H1 (cell line): ENCODE data around the gene AHI1. TPM values are rescaled to one million over a fixed set of nuclear protein-coding genes. Genes with fewer than 3 reads are reported as not detected.
A peak's percentile ranks its signal among the peaks of the same experiment; 100 is the strongest.

Experiments
- CTCF ChIA-PET: fragments of 300-600 bp; sonication (Branson Sonifier 250); formaldehyde crosslinking; loops from one replicate; lab custom pipeline; 2021; ENCODE audit not compliant: partially characterized antibody; lab: Charles Lee
- POLR2A ChIA-PET: fragments of 300-600 bp; sonication (Branson Sonifier 250); formaldehyde crosslinking; loops from one replicate; lab custom pipeline; 2021; ENCODE audit warnings: inconsistent platforms; ENCODE audit not compliant: partially characterized antibody; lab: Charles Lee
- DNase-seq, 2 experiments: peaks; one replicate each; pipeline versions ENCODE4 v3.0.0 to v3.0.0-alpha.2; 2010 to 2022; ENCODE audit warnings: low spot score in 2 of 2, low read depth in 1 of 2, mixed read lengths in 1 of 2
- FAIRE-seq: peaks from 2 replicates; lab custom pipeline; 2011; peaks lifted over from hg19 to GRCh38; lab: Jason Lieb, UNC
- H2AFZ ChIP-seq: 2 replicates; pipeline ENCODE4 v1.8.1; 2012; ENCODE audit warnings: low read length, inconsistent platforms
- H2AK5ac ChIP-seq: 2 replicates; pipeline ENCODE4 v1.6.1; 2013; ENCODE audit warnings: low read depth, low read length
- H2BK120ac ChIP-seq: replicated peaks from 2 replicates; pipeline ENCODE3; 2013; ENCODE audit warnings: low read depth, low read length, inconsistent platforms
- H2BK12ac ChIP-seq: 2 replicates; pipeline ENCODE4 v1.6.1; 2013; ENCODE audit warnings: low read depth, low read length
- H2BK15ac ChIP-seq: 2 replicates; pipeline ENCODE4 v1.6.1; 2013; ENCODE audit warnings: low read length
- H2BK20ac ChIP-seq: 2 replicates; pipeline ENCODE4 v1.6.1; 2013; ENCODE audit warnings: low read length
- H2BK5ac ChIP-seq: 2 replicates; pipeline ENCODE4 v1.6.1; 2013; ENCODE audit warnings: low read depth, low read length
- H3K14ac ChIP-seq: 2 replicates; pipeline ENCODE4 v1.6.1; 2013; ENCODE audit warnings: inconsistent platforms; ENCODE audit not compliant: insufficient read length
- H3K18ac ChIP-seq: 2 replicates; pipeline ENCODE4 v1.6.1; 2013; ENCODE audit warnings: low read length; ENCODE audit errors: extremely low read depth
- H3K23ac ChIP-seq: 2 replicates; pipeline ENCODE4 v1.6.1; 2013; ENCODE audit warnings: inconsistent platforms; ENCODE audit not compliant: insufficient read length
- H3K23me2 ChIP-seq: 2 replicates; pipeline ENCODE4 v1.6.1; 2013; ENCODE audit warnings: low read depth, low read length
- H3K27ac ChIP-seq: 2 replicates; pipeline ENCODE4 v1.6.1; 2011; ENCODE audit warnings: low read depth, low read length, inconsistent platforms
- H3K27me3 ChIP-seq, 4 experiments: replicated peaks in 1 of 4; 1 replicate in 1 of 4; 2 replicates in 3 of 4; pipeline versions ENCODE4 v1.6.1 to v1.8.1; 2011 to 2013; ENCODE audit warnings: low read length in 3 of 4, mild to moderate bottlenecking in 3 of 4, inconsistent platforms in 2 of 4, mixed read lengths in 2 of 4, moderate library complexity in 1 of 4; ENCODE audit not compliant: control insufficient read depth in 3 of 4, insufficient read depth in 3 of 4; ENCODE audit errors: extremely low read depth in 1 of 4
- H3K36me3 ChIP-seq, 4 experiments: 2 replicates each; pipeline versions ENCODE4 v1.6.1 to v1.8.1; 2011 to 2013; ENCODE audit warnings: mild to moderate bottlenecking in 4 of 4, low read length in 3 of 4, moderate library complexity in 2 of 4, control low read depth in 1 of 4, inconsistent platforms in 1 of 4; ENCODE audit not compliant: insufficient read depth in 4 of 4, control insufficient read depth in 2 of 4
- H3K4ac ChIP-seq: replicated peaks from 2 replicates; pipeline ENCODE3; 2013; ENCODE audit warnings: low read length, low read depth, mixed read lengths, inconsistent platforms; ENCODE audit not compliant: insufficient read length
- H3K4me1 ChIP-seq, 4 experiments: replicated peaks in 1 of 4; 1 replicate in 1 of 4; 2 replicates in 3 of 4; pipeline versions ENCODE4 v1.6.1 to v1.8.1; 2011 to 2013; ENCODE audit warnings: low read length in 3 of 4, inconsistent platforms in 2 of 4, mixed read lengths in 1 of 4; ENCODE audit not compliant: insufficient read depth in 4 of 4, control insufficient read depth in 3 of 4
- H3K4me2 ChIP-seq, 2 experiments: 2 replicates each; pipeline versions ENCODE4 v1.6.1 to v1.8.1; 2011 to 2013; ENCODE audit warnings: low read depth in 2 of 2, low read length in 2 of 2, control low read depth in 1 of 2, inconsistent platforms in 1 of 2, mild to moderate bottlenecking in 1 of 2; ENCODE audit not compliant: insufficient read depth in 1 of 2
- H3K4me3 ChIP-seq, 4 experiments: fragments of 200-600, 300-600 bp in 1 of 4; sonication (generic), shearing (Covaris generic), sonication (Bioruptor Twin) in 1 of 4; 2 replicates each; pipeline versions ENCODE4 v1.5.1 to v1.8.1; 2011 to 2016; ENCODE audit warnings: low read length in 4 of 4, low read depth in 3 of 4, control low read depth in 2 of 4, inconsistent platforms in 2 of 4, mild to moderate bottlenecking in 2 of 4, mixed read lengths in 1 of 4, moderate library complexity in 1 of 4; ENCODE audit not compliant: insufficient read depth in 2 of 4; ENCODE audit errors: extremely low read depth in 1 of 4
- H3K56ac ChIP-seq: replicated peaks from 2 replicates; pipeline ENCODE3; 2013; ENCODE audit warnings: low read depth, mild to moderate bottlenecking, mixed read lengths, low read length, inconsistent platforms; ENCODE audit not compliant: insufficient read length
- H3K79me1 ChIP-seq: 2 replicates; pipeline ENCODE4 v1.6.1; 2013; ENCODE audit warnings: low read depth, low read length, control low read depth
- H3K79me2 ChIP-seq, 2 experiments: 2 replicates each; pipeline versions ENCODE4 v1.6.1 to v1.8.1; 2012 to 2013; ENCODE audit warnings: low read length in 2 of 2, mild to moderate bottlenecking in 2 of 2, inconsistent platforms in 1 of 2; ENCODE audit not compliant: insufficient read depth in 2 of 2, control insufficient read depth in 1 of 2
- H3K9ac ChIP-seq, 4 experiments: replicated peaks in 1 of 4; 1 replicate in 1 of 4; 2 replicates in 3 of 4; pipeline versions ENCODE4 v1.6.1 to v1.8.1; 2011 to 2013; ENCODE audit warnings: low read depth in 3 of 4, low read length in 3 of 4, control low read depth in 2 of 4, mild to moderate bottlenecking in 2 of 4, moderate library complexity in 2 of 4, inconsistent platforms in 1 of 4; ENCODE audit errors: extremely low read depth in 1 of 4
- H3K9me3 ChIP-seq, 2 experiments: 2 replicates each; pipeline versions ENCODE4 v1.6.1 to v1.8.1; 2012 to 2013; ENCODE audit warnings: mild to moderate bottlenecking in 2 of 2, moderate library complexity in 2 of 2, control low read depth in 1 of 2, inconsistent platforms in 1 of 2, low read depth in 1 of 2, low read length in 1 of 2, mixed read lengths in 1 of 2; ENCODE audit not compliant: insufficient read depth in 2 of 2
- H4K20me1 ChIP-seq, 2 experiments: replicated peaks in 1 of 2; 2 replicates each; pipeline versions ENCODE3 to v1.8.1; 2011 to 2013; ENCODE audit warnings: inconsistent platforms in 2 of 2, low read length in 2 of 2, mild to moderate bottlenecking in 1 of 2; ENCODE audit not compliant: insufficient read depth in 2 of 2, control insufficient read depth in 1 of 2
- H4K5ac ChIP-seq: 2 replicates; pipeline ENCODE4 v1.6.1; 2013; ENCODE audit warnings: low read length, low read depth, mixed read lengths, inconsistent platforms; ENCODE audit not compliant: insufficient read length
- H4K8ac ChIP-seq: 2 replicates; pipeline ENCODE4 v1.8.0; 2013; ENCODE audit warnings: mild to moderate bottlenecking, moderate library complexity, low read length, inconsistent platforms; ENCODE audit not compliant: insufficient read depth; ENCODE audit errors: extremely low read depth
- H4K91ac ChIP-seq: replicated peaks from 2 replicates; pipeline ENCODE3; 2013; ENCODE audit warnings: low read length, mixed read lengths, inconsistent platforms; ENCODE audit not compliant: insufficient read length
- ATF2 ChIP-seq: IDR thresholded peaks from 2 replicates; pipeline ENCODE4 v1.6.1; 2012; ENCODE audit warnings: low read length, inconsistent platforms
- CHD2 ChIP-seq: IDR thresholded peaks from 2 replicates; pipeline ENCODE4 v1.6.1; 2012; ENCODE audit warnings: low read length, improper control_type of control experiment
- CTBP2 ChIP-seq: IDR thresholded peaks from 2 replicates; pipeline ENCODE4 v1.7.0; 2011; ENCODE audit warnings: borderline replicate concordance, mild to moderate bottlenecking, moderate library complexity, mixed read lengths, low read length; ENCODE audit not compliant: insufficient read depth, insufficient read length
- HDAC6 ChIP-seq: IDR thresholded peaks from one replicate; pipeline ENCODE4 v1.7.1; 2012; ENCODE audit warnings: low read depth, mild to moderate bottlenecking, inconsistent platforms, low read length, moderate library complexity
- JUN ChIP-seq: IDR thresholded peaks from 2 replicates; pipeline ENCODE4 v1.6.1; 2011; ENCODE audit warnings: low read depth, mild to moderate bottlenecking, improper control_type of control experiment, low read length
- KDM1A ChIP-seq: fragments of 200-600, 300-600 bp; sonication (generic); IDR thresholded peaks from 2 replicates; pipeline ENCODE4 v1.7.1; 2016; ENCODE audit warnings: mild to moderate bottlenecking, low read length, borderline replicate concordance
- RBBP5 ChIP-seq: IDR thresholded peaks from 2 replicates; pipeline ENCODE4 v1.7.1; 2012; ENCODE audit warnings: low read depth, mild to moderate bottlenecking, inconsistent platforms, low read length, moderate library complexity, borderline replicate concordance
- SIRT6 ChIP-seq: IDR thresholded peaks from one replicate; pipeline ENCODE4 v1.7.1; 2012; ENCODE audit warnings: low read length, inconsistent platforms
- TAF7 ChIP-seq: optimal IDR thresholded peaks from 2 replicates; pipeline ENCODE3; 2011; ENCODE audit warnings: low read depth, mild to moderate bottlenecking, inconsistent platforms, low read length, moderate library complexity, borderline replicate concordance
- TEAD4 ChIP-seq: IDR thresholded peaks from 2 replicates; pipeline ENCODE4 v1.6.1; 2012; ENCODE audit warnings: low read depth, low read length, inconsistent platforms, mixed read lengths
- WGBS, 2 experiments: shearing (Covaris generic) in 1 of 2; methylation state at CpG; one replicate each; pipeline versions ENCODE4 v1.1.6 to v1.1.7; 2013 to 2015; ENCODE audit warnings: low lambda C conversion rate in 2 of 2, mixed read lengths in 2 of 2, inconsistent platforms in 1 of 2, low coverage in 1 of 2, missing lambda C conversion rate in 1 of 2; ENCODE audit not compliant: insufficient replicate concordance in 2 of 2, insufficient coverage in 1 of 2, insufficient read length in 1 of 2; ENCODE audit errors: extremely low coverage in 1 of 2, missing lambda C conversion rate in 1 of 2; 5-methylcytosine and 5-hydroxymethylcytosine counted together
- polyA plus RNA-seq, 7 experiments: library from polyadenylated mRNA; depleted of rRNA in 3 of 7; stranded (reverse) in 5 of 7; unstranded in 2 of 7; fragments of >200 nt in 5 of 7; fragments of 200-250 nt in 2 of 7; gene quantifications; 1 replicate in 5 of 7; 2 replicates in 1 of 7; 4 replicates in 1 of 7; pipeline versions ENCODE4 v1.2.1 to v1.2.3, GENCODE V29; 2011 to 2013; ENCODE audit warnings: missing spikeins in 2 of 7, mixed read lengths in 2 of 7
- total RNA-seq: library from RNA; stranded (reverse); fragmentation: NEBNext Ultra II Directional; extraction: Animal tissue kit (Norgen Biotek cat#: 25700); gene quantifications from 2 replicates; pipeline ENCODE4 v1.2.1, GENCODE V29; 2021

AHI1 gene
- total and polyA plus RNA-seq, 2 of the 8 experiments (the other 6 are each of a cell fraction or from before 2014, with no cell fraction given), result 4.2 to 19.6 TPM

- Histone ChIP-seq H4K5ac (no peak overlapping the region), H3K18ac (peak overlapping the region; percentile 38; the same call in 1 of the 2 replicates), H3K56ac (no peak overlapping the region), H3K4me2 (peak overlapping the region; percentile 80 to 84), H3K14ac (no peak overlapping the region), H2BK5ac (no peak overlapping the region), H3K4ac (no peak overlapping the region), H3K79me1 (no peaks in the 10 kb centered on the region), H2AFZ (0 out of 2 replicates have a peak overlapping the region, but pooled peaks have one; percentile 87), H3K27me3 (no peaks in the 10 kb centered on the region), H2BK15ac (no peak overlapping the region), H3K4me3 (peak overlapping the region; percentile 83 to 88 (median 84)), H3K23me2 (peaks cover 2% of the 10 kb centered on the region; the same call in 1 of the 2 replicates), H2AK5ac (no peak overlapping the region), H3K4me1 (peaks cover 3 to 8% (median 5%) of the 10 kb centered on the region in 4 experiments; a peak in 5 of 7 replicates), H4K8ac (peak overlapping the region; percentile 92; the same call in 1 of the 2 replicates), H3K23ac (no peak overlapping the region), H2BK12ac (no peak overlapping the region), H3K9me3 (no peaks in the 10 kb centered on the region), H4K91ac (no peak overlapping the region), H3K79me2 (peaks cover 0 to 12% of the 10 kb centered on the region in 2 experiments; a peak in 2 of 4 replicates), H3K9ac (peak overlapping the region; percentile 77 to 92 (median 81)), H2BK20ac (no peak overlapping the region), H4K20me1 (no peaks in the 10 kb centered on the region), H2BK120ac (no peak overlapping the region), H3K36me3 (peaks cover 0 to 2% (median 0%) of the 10 kb centered on the region in 4 experiments; a peak in 1 of 8 replicates), H3K27ac (peak overlapping the region; percentile 78; the same call in 1 of the 2 replicates)
- 17% methylated on average over 9 of the region's 9 CpGs; no CpG with 5 or more reads in 1 of the 2 experiments for WGBS, 2 experiments
- FAIRE-seq (no peak), DNase-seq (no peak)
- ChIA-PET POLR2A (interaction anchor here (0.7 to 2.0 kb wide), 2 partner anchors 753 to 793 kb away, joined by 3 to 6 read pairs; partner anchors contain the start of genes BCLAF1 and MTFR2), CTCF (no interaction called here)
- no peak for TF ChIP-seq TAF7
- no peak for TF ChIP-seq TEAD4
- no peak for TF ChIP-seq KDM1A
- no peak for TF ChIP-seq ATF2
- no peak for TF ChIP-seq JUN
- TF ChIP-seq CTBP2, result no peak
- TF ChIP-seq HDAC6, result no peak
- no peak for TF ChIP-seq SIRT6
- no peak for TF ChIP-seq RBBP5
- no peak for TF ChIP-seq CHD2
These were observed 634 bp downstream of the AHI1 start for GRCh38 chr6:135496800-135497411.
